Heart left ventricle (tissue), 16 donors: ENCODE results near the gene NAALADL2. TPM values are rescaled to one million over a fixed set of nuclear protein-coding genes. Genes with fewer than 3 reads are reported as not detected.

ENCODE experiments used
- ATAC-seq, 4 donors: fragments of 200-7000 bp; cut with Tn5 transposase; one replicate each; pipeline ENCODE4 v1.9.1; 2020 to 2022; ENCODE audit warnings: moderate library complexity in 4 of 4, mild to moderate bottlenecking in 3 of 4, moderate number of reproducible peaks in 1 of 4
- DNase-seq, 5 donors: peaks; one replicate each; pipeline ENCODE4 v3.0.0-alpha.2; 2020
- H3K27ac ChIP-seq, 12 donors: fragments of 200-600 bp; sonication (generic) in 4 of 12; one replicate each; pipeline versions ENCODE4 v1.5.0 to v1.8.0; 2016 to 2022; ENCODE audit warnings: mild to moderate bottlenecking in 2 of 12
- H3K27me3 ChIP-seq, 9 donors: fragments of 200-600 bp; sonication (generic) in 2 of 9; one replicate each; pipeline versions ENCODE4 v1.5.1 to v1.8.0; 2016 to 2022; ENCODE audit warnings: mild to moderate bottlenecking in 3 of 9
- H3K36me3 ChIP-seq, 9 donors: fragments of 200-600 bp; sonication (generic) in 2 of 9; one replicate each; pipeline versions ENCODE4 v1.5.0 to v1.8.0; 2018 to 2022; ENCODE audit warnings: mild to moderate bottlenecking in 2 of 9
- H3K4me1 ChIP-seq, 12 donors: fragments of 200-600 bp; sonication (generic) in 4 of 12; one replicate each; pipeline versions ENCODE4 v1.5.0 to v1.8.0; 2016 to 2022; ENCODE audit warnings: mild to moderate bottlenecking in 3 of 12
- H3K4me3 ChIP-seq, 12 donors: fragments of 200-600 bp; sonication (generic) in 4 of 12; one replicate each; pipeline versions ENCODE4 v1.5.0 to v1.8.0; 2017 to 2022; ENCODE audit warnings: mild to moderate bottlenecking in 9 of 12, moderate library complexity in 4 of 12
- H3K9me3 ChIP-seq, 12 donors: fragments of 200-600 bp; sonication (generic) in 4 of 12; one replicate each; pipeline versions ENCODE4 v1.5.0 to v1.8.0; 2016 to 2022; ENCODE audit warnings: mild to moderate bottlenecking in 1 of 12
- POLR2A ChIP-seq, 2 donors: fragments of 450-650 bp; IDR thresholded peaks; one replicate each; pipeline ENCODE4 v1.6.1; 2017; ENCODE audit warnings: antibody characterized with exemption in 2 of 2, mild to moderate bottlenecking in 2 of 2, moderate library complexity in 2 of 2
- whole genome bisulfite sequencing, 4 donors: extraction: QIAGEN DNeasy Blood & Tissue Kit in 2 of 4; methylation state at CpG; one replicate each; pipeline versions ENCODE4 v1.1.5 to v1.1.7; 2013 to 2018; 5-methylcytosine and 5-hydroxymethylcytosine counted together
- intact Hi-C, 10 donors: fragments of 100-400 bp; cut with DNase I; formaldehyde crosslinking; loops; one replicate each; pipeline versions ENCODE4 v1.11.1 to v1.14.2; 2022
- polyA plus RNA-seq, 2 donors: library from polyadenylated mRNA; stranded (reverse); fragments of 200-250 nt; gene quantifications; one replicate each; pipeline ENCODE4 v1.2.3, GENCODE V29; 2013
- total RNA-seq, 9 donors: library from RNA; depleted of rRNA in 2 of 9; stranded (reverse); fragments of >200 nt in 2 of 9; fragmentation: NEBNext Ultra II Directional in 3 of 9; extraction: Animal tissue kit (Norgen Biotek cat#: 25700) in 3 of 9; gene quantifications; one replicate each; pipeline versions ENCODE4 v1.1.0 to v1.2.4, GENCODE V29; 2016 to 2023
- TF ChIP-seq, protein P1 (sequence below), 12 donors: fragments of 200-600 bp; sonication (generic) in 4 of 12; IDR thresholded peaks; one replicate each; pipeline versions ENCODE4 v1.5.0 to v1.8.0; 2018 to 2022; ENCODE audit warnings: antibody characterized with exemption in 12 of 12, mild to moderate bottlenecking in 5 of 12
- donor health status: ischemic (EF 13 %, LVEDD 7.1; RV severe dilation, severe dysfunction).
- donor health status: healthy with polysubstance abuse.
- donor health status: DM: no; HTN: yes; CAD: no.
- donor health status: DM: no; HTN: no; CAD: no.
- donor health status: ischemic (EF 25% LVEDD 6.9; RV normal size, moderate dysfunction).
- donor health status: ischemic (EF 25% LVEDD 5.7; RV mildly dilated, moderate dysfunction).
- donor health status: healthy.
- donor health status: DM: yes; HTN: yes; CAD: no.
- donor health status: ischemic (EF 35%, LVEDD 5.7; RV mildly dilated, moderate dysfunction).
- donor health status: nonischemic (EF 11% LVEDD 7.7; RV severe dilation, severe dysfunction).
- donor health status: DM: yes; HTN: yes; CAD: no.
- donor health status: PGD.
- donor health status: ischemic (EF 29% LVEDD 5.4; RV normal size, mild dysfunction).
- donor health status: nonischemic (EF 23%, LVEDD 6.1; RV moderate dilation, normal function).

NAALADL2 gene
- total and polyA plus RNA-seq, 11 donors, result 0.23 to 8.5 (median 3.0) TPM

DNA sequence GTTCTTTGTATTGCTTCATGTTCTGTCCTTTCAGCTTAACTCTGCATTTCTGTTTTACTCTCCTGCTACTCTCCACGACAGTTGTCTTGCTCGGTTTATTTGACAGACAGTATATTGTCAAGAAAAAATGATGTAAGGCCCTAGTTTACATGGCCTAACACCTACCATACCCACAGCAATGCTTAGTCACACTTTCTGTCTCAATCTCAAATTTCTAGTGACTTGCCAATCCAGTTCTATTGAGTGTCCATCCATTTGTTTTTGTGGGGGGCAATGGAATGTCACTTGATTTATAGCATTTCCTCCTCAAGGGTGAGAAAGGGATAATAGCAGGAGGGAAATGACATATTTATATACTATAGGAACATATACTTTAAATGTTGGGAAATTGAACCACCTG, 676.2 kb downstream of the NAALADL2 start:
- intact Hi-C loops, result no loop called here
- Histone ChIP-seq H3K4me3 (no peak overlapping the region), H3K9me3 (peaks cover 0 to 6% (median 0%) of the 10 kb centered on the region in 12 donors), H3K36me3 (no peaks in the 10 kb centered on the region), H3K4me1 (no peaks in the 10 kb centered on the region), H3K27me3 (no peaks in the 10 kb centered on the region), H3K27ac (no peak overlapping the region)
- DNase-seq (no peak), ATAC-seq (no peak)
- TF ChIP-seq POLR2A (IDR thresholded peaks at IDR 0.05), result no peak
- TF ChIP-seq, protein P1, sequence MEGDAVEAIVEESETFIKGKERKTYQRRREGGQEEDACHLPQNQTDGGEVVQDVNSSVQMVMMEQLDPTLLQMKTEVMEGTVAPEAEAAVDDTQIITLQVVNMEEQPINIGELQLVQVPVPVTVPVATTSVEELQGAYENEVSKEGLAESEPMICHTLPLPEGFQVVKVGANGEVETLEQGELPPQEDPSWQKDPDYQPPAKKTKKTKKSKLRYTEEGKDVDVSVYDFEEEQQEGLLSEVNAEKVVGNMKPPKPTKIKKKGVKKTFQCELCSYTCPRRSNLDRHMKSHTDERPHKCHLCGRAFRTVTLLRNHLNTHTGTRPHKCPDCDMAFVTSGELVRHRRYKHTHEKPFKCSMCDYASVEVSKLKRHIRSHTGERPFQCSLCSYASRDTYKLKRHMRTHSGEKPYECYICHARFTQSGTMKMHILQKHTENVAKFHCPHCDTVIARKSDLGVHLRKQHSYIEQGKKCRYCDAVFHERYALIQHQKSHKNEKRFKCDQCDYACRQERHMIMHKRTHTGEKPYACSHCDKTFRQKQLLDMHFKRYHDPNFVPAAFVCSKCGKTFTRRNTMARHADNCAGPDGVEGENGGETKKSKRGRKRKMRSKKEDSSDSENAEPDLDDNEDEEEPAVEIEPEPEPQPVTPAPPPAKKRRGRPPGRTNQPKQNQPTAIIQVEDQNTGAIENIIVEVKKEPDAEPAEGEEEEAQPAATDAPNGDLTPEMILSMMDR (IDR thresholded peaks at IDR 0.05), result no peak
- WGBS, 4 donors, result 76 to 79% (median 77%) methylated on average over 2 of the region's 2 CpGs

DNA sequence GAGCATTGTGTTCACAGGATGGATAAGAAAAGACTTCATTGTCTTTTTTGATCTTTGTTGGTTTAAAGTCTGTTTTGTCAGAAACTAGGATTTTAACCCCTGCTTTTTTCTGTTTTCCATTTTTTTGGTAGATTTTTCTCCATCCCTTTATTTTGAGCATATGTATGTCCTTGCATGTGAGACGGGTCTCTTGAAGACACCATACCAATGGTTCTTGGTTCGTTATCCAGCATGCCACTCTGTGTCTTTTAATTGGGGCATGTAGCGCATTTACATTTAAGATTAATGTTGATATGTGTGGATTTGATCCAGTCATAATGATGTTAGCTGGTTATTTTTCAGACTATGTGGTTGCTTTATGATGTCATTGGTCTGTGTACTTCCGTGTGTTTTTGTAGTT, 687.0 kb downstream of the NAALADL2 start:
- no peaks in the 10 kb centered on the region for H3K4me1 ChIP-seq
- peaks cover 0 to 28% (median 0%) of the 10 kb centered on the region in 12 donors for H3K9me3 ChIP-seq
- H3K36me3 ChIP-seq, result no peaks in the 10 kb centered on the region
- H3K4me3 ChIP-seq, result no peak overlapping the region
- ATAC-seq (no peak), DNase-seq (no peak)
- intact Hi-C loops, result no loop called here
- 86 to 95% (median 89%) methylated on average over 4 of the region's 4 CpGs for WGBS, 4 donors
- no peaks in the 10 kb centered on the region for H3K27me3 ChIP-seq
- TF ChIP-seq POLR2A (IDR thresholded peaks at IDR 0.05), result no peak
- TF ChIP-seq, protein P1 (IDR thresholded peaks at IDR 0.05), result no peak
- no peak overlapping the region for H3K27ac ChIP-seq

DNA sequence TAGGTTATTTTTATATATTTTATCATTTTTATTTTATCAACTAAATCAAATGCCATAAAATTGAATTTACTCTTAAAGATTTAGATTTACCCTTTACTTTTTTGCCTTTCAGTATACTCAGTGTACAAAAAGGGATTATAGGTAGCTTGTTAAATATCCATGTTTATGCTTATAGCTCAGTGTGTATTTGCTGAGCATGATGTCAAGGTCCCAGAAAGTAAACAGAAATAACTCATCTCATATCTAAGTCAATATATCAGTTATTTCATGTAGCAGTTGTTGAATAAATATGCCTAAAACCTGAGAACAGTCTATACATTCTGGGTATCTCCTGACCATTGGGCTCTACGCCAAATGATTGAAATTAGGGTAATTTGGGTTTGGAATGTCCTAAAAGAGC, 693.8 kb downstream of the NAALADL2 start:
- Histone ChIP-seq H3K27ac (no peak overlapping the region), H3K36me3 (no peaks in the 10 kb centered on the region), H3K9me3 (peaks cover 0 to 2% (median 0%) of the 10 kb centered on the region in 12 donors), H3K4me1 (no peaks in the 10 kb centered on the region), H3K27me3 (no peaks in the 10 kb centered on the region), H3K4me3 (no peak overlapping the region)
- intact Hi-C loops, result no loop called here
- ATAC-seq (no peak), DNase-seq (no peak)
- TF ChIP-seq, protein P1 (IDR thresholded peaks at IDR 0.05), result no peak
- TF ChIP-seq POLR2A (IDR thresholded peaks at IDR 0.05), result no peak
- WGBS, 4 donors, result 79 to 88% (median 85%) methylated on average over 1 of the region's 1 CpG

DNA sequence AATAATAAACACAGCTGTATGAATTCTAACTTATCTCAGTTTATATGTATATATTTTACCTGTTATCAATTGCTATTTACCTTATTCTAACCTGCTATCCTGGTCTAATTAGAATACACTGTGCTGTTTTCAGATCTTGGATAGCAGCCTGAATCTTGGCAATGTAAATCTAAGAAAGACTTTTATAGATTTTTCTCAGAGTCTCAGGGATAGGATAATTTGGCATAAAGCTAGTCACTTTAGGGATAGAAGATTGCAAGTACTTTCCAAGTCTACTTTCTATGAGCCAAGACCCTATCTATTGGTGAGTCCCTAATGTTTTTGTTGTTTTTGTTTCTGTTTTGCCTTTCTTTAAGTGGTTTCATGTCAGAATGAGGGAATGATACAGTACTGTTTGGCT, 695.7 kb downstream of the NAALADL2 start:
- intact Hi-C loops, result no loop called here
- H3K27ac ChIP-seq, result no peak overlapping the region
- ATAC-seq, result no peak

More for the DNA sequence above, 695.7 kb downstream of the NAALADL2 start:
- Histone ChIP-seq H3K27me3 (no peaks in the 10 kb centered on the region), H3K9me3 (peaks cover 0 to 15% (median 0%) of the 10 kb centered on the region in 12 donors), H3K4me3 (no peak overlapping the region), H3K36me3 (no peaks in the 10 kb centered on the region), H3K4me1 (no peaks in the 10 kb centered on the region)
- DNase-seq, result no peak
- TF ChIP-seq, protein P1 (IDR thresholded peaks at IDR 0.05), result no peak
- TF ChIP-seq POLR2A (IDR thresholded peaks at IDR 0.05), result no peak
